IPS DF 4.7 (cell line): ENCODE measurements around the gene KL.

Source experiments
- DNase-seq: peaks from one replicate; pipeline ENCODE4 v3.0.0-alpha.2; 2013; ENCODE audit warnings: low spot score; ENCODE audit errors: extremely low read depth

KL gene

GRCh38 chr13:33004511-33004910, 11.7 kb upstream of the KL start:
- no peak for DNase-seq

GRCh38 chr13:33006134-33006533, 10.1 kb upstream of the KL start:
- no peak for DNase-seq

- DNase-seq: no peak
Observed at GRCh38 chr13:33006638-33007037, 9.6 kb upstream of the KL start.

GRCh38 chr13:33007237-33007636, 9.0 kb upstream of the KL start:
- no peak for DNase-seq

GRCh38 chr13:33007950-33008349, 8.3 kb upstream of the KL start:
- DNase-seq: no peak

GRCh38 chr13:33008946-33009722, 7.1 kb upstream of the KL start:
- no peak for DNase-seq

- DNase-seq: no peak
Observed at GRCh38 chr13:33011828-33012470, 4.3 kb upstream of the KL start.

- no peak for DNase-seq
Observed at GRCh38 chr13:33014291-33014690, 1.9 kb upstream of the KL start.

- no peak for DNase-seq
Observed at GRCh38 chr13:33015241-33015668, 968 bp upstream of the KL start.

- DNase-seq: no peak
Observed at GRCh38 chr13:33015791-33016323, 366 bp upstream of the KL start.

GRCh38 chr13:33017323-33017929, 1.2 kb downstream of the KL start:
- no peak for DNase-seq

GRCh38 chr13:33018886-33019285, 2.7 kb downstream of the KL start:
- no peak for DNase-seq

- no peak for DNase-seq
Observed at GRCh38 chr13:33022986-33023385, 6.8 kb downstream of the KL start.

- no peak for DNase-seq
Observed at GRCh38 chr13:33025220-33025744, 9.1 kb downstream of the KL start.

GRCh38 chr13:33026489-33027152, 10.4 kb downstream of the KL start:
- DNase-seq: no peak

GRCh38 chr13:33028620-33029019, 12.4 kb downstream of the KL start:
- no peak for DNase-seq

GRCh38 chr13:33031277-33031676, 15.1 kb downstream of the KL start:
- no peak for DNase-seq

- DNase-seq: no peak
Observed at GRCh38 chr13:33032037-33032625, 15.9 kb downstream of the KL start.

GRCh38 chr13:33033051-33033812, 17.0 kb downstream of the KL start:
- no peak for DNase-seq

- no peak for DNase-seq
Observed at GRCh38 chr13:33033986-33034385, 17.8 kb downstream of the KL start.
